WERI-Rb-1 (cell line): Measurements from ENCODE around the gene MPG.

ENCODE experiments used
- DNase-seq: peaks from one replicate; pipeline ENCODE4 v3.0.0-alpha.2; 2020
- H3K27ac ChIP-seq: fragments of 250-450 bp; sonication (Bioruptor Pico); 2 replicates; pipeline ENCODE4 v1.5.1; 2020; ENCODE audit warnings: mild to moderate bottlenecking, moderate library complexity
- H3K27me3 ChIP-seq: fragments of 250-450 bp; sonication (Bioruptor Pico); 2 replicates; pipeline ENCODE4 v1.5.1; 2021; ENCODE audit warnings: mild to moderate bottlenecking, low read depth, moderate library complexity; ENCODE audit not compliant: insufficient read depth, severe bottlenecking
- H3K36me3 ChIP-seq: fragments of 250-450 bp; sonication (Bioruptor Pico); 2 replicates; pipeline ENCODE4 v1.5.1; 2020; ENCODE audit warnings: mild to moderate bottlenecking, moderate library complexity
- H3K4me3 ChIP-seq: 2 replicates; pipeline ENCODE4 v1.5.1; 2011; ENCODE audit warnings: low read depth, mild to moderate bottlenecking, control low read depth, low read length
- H3K9me3 ChIP-seq: fragments of 250-450 bp; sonication (Bioruptor Pico); 2 replicates; pipeline ENCODE4 v1.5.1; 2021; ENCODE audit warnings: mild to moderate bottlenecking, moderate library complexity; ENCODE audit not compliant: severe bottlenecking
- CTCF ChIP-seq: IDR thresholded peaks from 2 replicates; pipeline ENCODE4 v1.5.1; 2011; ENCODE audit warnings: low read depth, mild to moderate bottlenecking, control low read depth, inconsistent platforms, low read length

The MPG gene

GRCh38 chr16:78444-79150, 572 bp downstream of the MPG start:
- no peaks in the 10 kb centered on the region for H3K9me3 ChIP-seq
- H3K27me3 ChIP-seq = no peaks in the 10 kb centered on the region
- TF ChIP-seq CTCF = no peak
- peak overlapping the region; percentile 53 for H3K4me3 ChIP-seq
- no peak for DNase-seq
- H3K27ac ChIP-seq = 0 out of 2 replicates have a peak overlapping the region, but pooled peaks have one; percentile 23
- H3K36me3 ChIP-seq = peaks cover 7% of the 10 kb centered on the region; the same call in 1 of the 2 replicates

- no peaks in the 10 kb centered on the region for H3K27me3 ChIP-seq
- no peak for DNase-seq
- H3K27ac ChIP-seq = no peak overlapping the region
- H3K9me3 ChIP-seq = no peaks in the 10 kb centered on the region
- H3K36me3 ChIP-seq = peaks cover 7% of the 10 kb centered on the region; the same call in 1 of the 2 replicates
- no peak overlapping the region for H3K4me3 ChIP-seq
- TF ChIP-seq CTCF = no peak
Measured at GRCh38 chr16:79151-80054, 1.4 kb downstream of the MPG start.

GRCh38 chr16:83060-83603, 5.1 kb downstream of the MPG start:
- Histone ChIP-seq H3K4me3 (no peak overlapping the region), H3K36me3 (peaks cover 34% of the 10 kb centered on the region), H3K27me3 (no peaks in the 10 kb centered on the region), H3K27ac (no peak overlapping the region), H3K9me3 (no peaks in the 10 kb centered on the region)
- DNase-seq = no peak
- TF ChIP-seq CTCF = no peak

DNA sequence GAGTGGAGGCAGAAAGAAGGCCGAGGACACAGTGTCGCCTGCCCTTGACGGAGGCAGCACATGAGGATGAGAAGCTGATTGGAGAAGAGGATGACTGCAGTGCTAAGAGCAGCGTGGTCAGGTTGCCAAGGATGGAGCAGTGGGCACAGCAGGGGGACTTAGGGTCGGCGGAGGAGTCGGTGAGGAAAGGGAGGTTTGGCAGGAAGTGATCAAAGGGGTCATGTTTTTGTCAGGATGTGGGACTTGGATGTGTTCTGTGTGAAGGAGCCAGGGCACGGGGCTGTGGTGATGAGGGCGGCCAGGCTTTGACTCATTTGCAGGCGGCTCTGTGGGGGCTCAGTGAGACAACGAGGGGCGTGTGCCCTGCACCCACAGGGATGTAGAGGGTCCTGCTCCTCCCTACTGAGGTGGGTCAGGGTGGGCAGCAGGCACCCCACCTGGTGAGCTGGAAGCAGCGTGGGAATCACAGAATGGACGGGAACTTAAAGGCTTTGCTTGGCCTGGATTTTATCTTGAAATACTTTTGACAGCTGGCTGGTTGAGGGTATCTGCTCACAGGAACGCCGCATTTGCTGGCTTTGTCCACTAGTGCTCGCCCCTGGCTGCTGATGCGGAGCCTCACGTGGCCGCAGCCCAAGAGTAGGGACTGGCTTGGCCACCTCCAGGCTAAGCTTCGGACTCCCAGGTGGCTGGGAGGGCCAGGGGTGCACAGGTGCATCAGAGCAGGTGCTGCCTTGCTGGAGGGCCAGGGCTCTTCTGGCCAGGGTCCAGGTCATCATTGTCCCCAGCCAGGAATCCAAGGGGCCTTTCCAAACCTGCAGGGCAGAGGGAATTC, 6.0 kb downstream of the MPG start:
- Histone ChIP-seq H3K4me3 (no peak overlapping the region), H3K9me3 (no peaks in the 10 kb centered on the region), H3K36me3 (peaks cover 40% of the 10 kb centered on the region), H3K27me3 (no peaks in the 10 kb centered on the region), H3K27ac (no peak overlapping the region)
- no peak for DNase-seq
- 0 out of 2 replicates have a peak, but pooled peaks have one; percentile 14 for TF ChIP-seq CTCF

- H3K27me3 ChIP-seq = no peaks in the 10 kb centered on the region
- DNase-seq = no peak
- no peak overlapping the region for H3K27ac ChIP-seq
- H3K4me3 ChIP-seq = no peak overlapping the region
- TF ChIP-seq CTCF = no peak
- peaks cover 41% of the 10 kb centered on the region for H3K36me3 ChIP-seq
- no peaks in the 10 kb centered on the region for H3K9me3 ChIP-seq
Measured at GRCh38 chr16:84718-85406, 6.8 kb downstream of the MPG start.
